DMS153 (cell line): Measurements from ENCODE around the gene XYLB.

Experiments used
- DNase-seq: peaks from one replicate; lab custom pipeline; 2025; lab: John Stamatoyannopoulos, UW

The XYLB gene

GRCh38 chr3:38323060-38323459 lies 23.5 kb upstream of the XYLB start:
- no peak for DNase-seq

DNA sequence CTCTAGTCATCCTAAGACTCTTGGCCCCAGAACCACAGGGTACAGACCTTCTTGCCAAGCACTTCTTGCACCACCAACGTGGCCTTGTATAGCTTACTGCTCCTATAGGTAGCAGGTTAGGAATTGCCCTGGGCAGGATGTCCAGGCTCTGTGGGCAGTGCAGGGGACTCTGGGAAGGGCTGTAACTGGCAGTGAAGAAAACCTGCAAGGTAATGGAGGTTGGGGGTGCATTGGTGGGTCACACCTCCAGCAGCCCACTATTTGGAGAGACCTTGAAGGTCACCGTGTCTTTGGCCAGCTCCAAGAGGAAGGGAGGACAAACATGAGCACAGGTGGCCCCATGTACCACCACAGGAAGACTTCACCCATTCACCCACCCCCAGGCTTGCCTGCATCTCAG lies 21.3 kb upstream of the XYLB start:
- DNase-seq, result no peak

DNA sequence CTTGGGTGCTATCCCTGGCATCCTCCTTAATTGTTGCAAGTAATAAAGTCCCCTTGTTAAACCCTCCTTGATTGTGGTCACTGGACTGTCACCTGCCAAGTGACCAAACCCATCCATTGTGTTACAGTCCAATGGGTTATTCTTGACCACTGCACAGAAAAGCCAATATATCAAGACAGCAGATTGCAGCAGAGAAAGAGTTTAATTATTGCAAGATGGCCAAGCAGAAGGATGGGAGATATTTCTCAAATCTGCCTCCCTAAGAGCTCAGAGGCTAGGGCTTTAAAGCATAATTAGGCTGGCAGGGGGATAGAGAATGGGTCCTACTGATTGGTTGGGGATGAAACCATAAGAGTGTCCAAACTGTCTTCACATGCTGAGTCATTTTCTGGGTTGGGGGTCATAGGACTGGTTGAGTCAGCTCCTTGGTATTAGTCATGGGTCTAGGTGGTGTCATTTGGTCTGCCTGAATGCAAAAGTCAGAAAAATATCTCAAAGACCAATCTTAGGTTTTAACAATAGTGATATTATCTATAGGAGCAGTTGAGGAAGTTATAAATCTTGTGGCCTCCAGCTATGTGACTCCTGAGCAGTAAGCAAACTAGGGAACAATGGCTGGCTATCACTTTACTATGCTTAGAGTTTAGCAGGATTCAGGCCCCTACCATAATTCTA lies 19.1 kb upstream of the XYLB start:
- no peak for DNase-seq

DNA sequence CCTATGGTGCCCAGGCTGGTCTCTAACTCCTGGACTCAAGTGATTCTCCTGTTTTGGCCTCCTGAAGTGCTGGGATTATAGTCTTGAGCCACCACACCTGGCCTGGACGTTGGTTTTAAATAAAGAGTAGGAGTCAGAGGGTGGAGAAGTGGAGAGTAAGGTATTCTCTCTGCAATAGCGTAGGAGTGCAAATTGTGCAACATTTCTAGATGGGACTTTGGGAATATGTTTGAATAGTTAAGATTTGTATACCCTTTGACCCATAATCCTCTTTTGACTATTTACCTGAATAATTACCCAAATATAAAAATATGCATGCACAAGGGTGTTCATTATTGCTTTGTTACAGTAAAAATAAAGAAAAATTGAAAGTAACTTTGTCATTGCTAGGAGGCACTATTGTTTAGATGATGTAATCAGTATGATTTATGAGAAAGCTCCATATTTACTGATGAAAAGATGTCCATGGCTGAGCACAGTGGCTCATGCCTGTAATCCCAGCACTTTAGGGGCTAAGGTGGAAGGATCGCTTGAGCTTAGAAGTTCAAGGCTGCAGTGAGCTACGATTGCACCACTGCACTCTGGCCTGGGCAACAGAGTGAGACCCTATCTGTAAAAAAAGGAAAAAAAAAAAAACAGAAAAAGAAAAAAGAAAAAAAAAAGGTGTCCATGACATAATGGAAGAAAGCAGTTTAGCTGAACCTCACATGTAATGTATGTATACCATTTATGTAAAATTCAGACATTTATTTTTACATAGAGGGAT lies 15.1 kb upstream of the XYLB start:
- no peak for DNase-seq

DNA sequence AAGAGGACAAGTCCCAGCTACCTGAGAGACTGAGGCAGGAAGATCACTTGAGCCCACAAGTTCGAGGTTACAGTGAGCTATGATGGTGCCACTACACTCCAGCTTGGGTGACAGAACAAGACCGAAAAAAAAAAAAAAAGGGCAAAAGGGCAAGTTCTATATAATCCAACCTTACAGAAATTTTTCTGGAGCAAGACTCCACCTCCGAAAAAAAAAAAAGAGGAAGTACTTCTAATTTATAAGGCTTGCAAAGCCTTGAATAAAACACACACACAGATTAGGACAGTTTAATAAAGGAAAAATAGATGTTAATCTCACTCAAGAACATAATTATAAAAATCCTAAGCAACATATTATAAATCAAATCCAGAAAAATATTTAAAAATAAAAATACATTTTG lies 14.4 kb upstream of the XYLB start:
- no peak for DNase-seq

- DNase-seq, result no peak
Observed at GRCh38 chr3:38334142-38335055, 12.2 kb upstream of the XYLB start.

- DNase-seq, result no peak
Observed at GRCh38 chr3:38335263-38335662, 11.3 kb upstream of the XYLB start.

- DNase-seq, result no peak
Observed at GRCh38 chr3:38337703-38338102, 8.9 kb upstream of the XYLB start.

DNA sequence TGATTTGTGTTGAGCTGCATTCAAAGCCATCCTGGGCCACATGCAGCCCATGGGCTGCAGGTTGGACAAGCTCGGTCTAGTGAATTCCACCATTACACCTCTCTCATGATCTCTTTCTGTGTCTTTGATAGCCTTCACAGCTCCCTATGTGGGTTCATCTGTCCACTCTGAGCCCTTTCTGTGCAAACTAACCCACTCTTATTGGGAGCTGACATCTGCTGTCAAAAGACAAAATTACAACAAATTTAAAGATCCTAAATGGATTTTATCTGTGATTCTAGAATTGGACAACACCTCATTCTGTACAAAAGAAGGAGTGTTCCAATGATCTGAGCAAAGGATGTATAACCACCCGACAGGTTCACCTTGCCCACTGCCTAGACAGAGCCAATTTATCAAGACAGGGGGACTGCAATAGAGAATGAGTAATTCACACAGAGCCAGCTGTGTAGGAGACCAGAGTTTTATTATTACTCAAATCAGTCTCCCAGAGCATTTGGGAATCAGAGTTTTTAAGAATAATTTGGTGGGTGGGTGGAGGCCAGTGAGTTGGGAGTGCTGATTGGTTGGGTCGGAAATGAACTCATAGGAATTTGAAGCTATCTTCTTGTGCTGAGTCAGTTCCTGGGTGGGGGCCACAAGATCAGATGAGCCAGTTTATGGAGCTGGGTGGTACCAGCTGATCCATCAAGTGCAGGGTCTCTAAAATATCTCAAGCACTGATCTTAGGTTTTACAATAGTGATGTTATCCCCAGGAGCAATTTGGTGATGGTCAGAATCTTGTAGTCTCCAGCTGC lies 2.6 kb upstream of the XYLB start:
- no peak for DNase-seq

- DNase-seq, result no peak
Observed at GRCh38 chr3:38345879-38346586, 552 bp upstream of the XYLB start.

DNA sequence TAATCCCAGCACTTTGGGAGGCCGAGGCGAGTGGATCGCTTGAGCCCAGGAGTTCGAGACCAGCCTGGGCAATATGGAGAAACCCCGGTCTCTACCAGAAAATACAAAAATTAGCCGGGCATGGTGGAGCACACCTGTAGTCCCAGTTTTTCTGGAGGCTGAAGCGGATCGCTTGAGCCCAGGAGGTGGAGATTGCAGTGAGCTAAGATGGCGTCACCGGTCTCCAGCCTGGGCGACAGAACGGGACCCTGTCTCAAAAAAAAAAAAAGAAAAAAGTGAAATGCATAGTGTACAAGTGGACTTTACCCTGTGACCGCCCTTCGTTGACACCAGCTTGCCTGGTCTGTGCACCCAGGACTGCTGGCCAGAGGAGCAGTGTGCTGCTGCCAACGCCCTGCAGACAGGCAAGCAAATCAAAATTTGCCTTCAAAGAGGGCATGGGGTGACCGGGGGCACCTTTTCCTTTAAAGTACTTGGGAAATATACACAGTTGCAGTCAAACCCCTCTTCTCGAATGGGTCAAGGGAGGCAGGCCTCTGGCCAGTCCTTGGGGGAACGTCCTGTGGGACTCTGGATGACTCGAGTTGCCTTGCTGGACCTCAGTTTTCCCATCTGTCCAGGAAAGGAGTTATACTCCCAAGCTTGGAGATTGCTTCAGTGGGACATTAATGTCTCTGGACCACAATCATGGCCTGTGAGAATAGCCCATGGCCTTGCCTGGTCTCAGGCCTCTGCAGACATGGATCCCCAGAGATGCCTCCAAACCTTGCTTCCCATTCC lies 1.0 kb downstream of the XYLB start:
- DNase-seq, result no peak

- no peak for DNase-seq
Observed at GRCh38 chr3:38348903-38349302, 2.3 kb downstream of the XYLB start.

GRCh38 chr3:38349684-38350359 lies 3.2 kb downstream of the XYLB start:
- DNase-seq, result no peak

DNA sequence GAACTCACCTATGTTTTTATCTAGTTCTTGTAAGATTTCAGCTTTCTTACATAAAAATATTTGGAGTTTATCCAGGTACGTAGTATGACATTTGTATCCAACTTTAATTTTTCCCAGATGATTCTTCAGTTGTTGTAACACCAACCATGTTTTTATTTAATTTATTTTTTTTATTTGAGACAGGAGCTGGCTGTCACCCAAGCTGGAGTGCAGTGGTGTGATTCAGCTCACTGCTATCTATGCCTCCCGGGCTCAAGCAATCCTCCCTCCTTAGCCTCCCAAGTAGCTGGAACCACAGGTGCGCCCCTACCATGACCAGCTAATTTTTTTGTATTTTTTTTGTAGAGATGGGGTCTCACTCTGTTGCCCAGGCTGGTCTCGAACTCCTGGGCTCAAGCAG lies 6.6 kb downstream of the XYLB start:
- no peak for DNase-seq

- no peak for DNase-seq
Observed at GRCh38 chr3:38354588-38355330, 8.2 kb downstream of the XYLB start.

GRCh38 chr3:38359038-38359437 lies 12.5 kb downstream of the XYLB start:
- no peak for DNase-seq

GRCh38 chr3:38360345-38360744 lies 13.8 kb downstream of the XYLB start:
- no peak for DNase-seq

DNA sequence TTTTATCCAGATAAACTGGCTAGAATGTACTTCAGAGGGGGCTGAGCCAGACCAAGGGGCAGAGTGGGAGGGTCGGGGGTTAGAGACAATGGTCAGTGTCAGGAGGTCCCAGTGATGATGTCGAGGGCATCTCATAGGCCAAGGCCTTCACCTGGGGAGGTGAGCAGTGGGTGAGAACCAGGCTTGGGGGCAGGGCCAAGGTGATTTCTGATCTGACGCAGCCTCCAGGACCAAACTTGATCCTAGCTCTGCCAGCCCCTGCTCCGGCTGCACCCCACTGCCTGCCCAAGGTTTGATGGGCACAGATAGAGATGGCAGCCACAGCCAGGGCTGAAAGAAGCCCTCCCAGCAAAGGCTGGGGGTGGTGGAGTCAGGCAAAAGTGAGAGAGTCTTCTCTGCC lies 14.9 kb downstream of the XYLB start:
- no peak for DNase-seq

DNA sequence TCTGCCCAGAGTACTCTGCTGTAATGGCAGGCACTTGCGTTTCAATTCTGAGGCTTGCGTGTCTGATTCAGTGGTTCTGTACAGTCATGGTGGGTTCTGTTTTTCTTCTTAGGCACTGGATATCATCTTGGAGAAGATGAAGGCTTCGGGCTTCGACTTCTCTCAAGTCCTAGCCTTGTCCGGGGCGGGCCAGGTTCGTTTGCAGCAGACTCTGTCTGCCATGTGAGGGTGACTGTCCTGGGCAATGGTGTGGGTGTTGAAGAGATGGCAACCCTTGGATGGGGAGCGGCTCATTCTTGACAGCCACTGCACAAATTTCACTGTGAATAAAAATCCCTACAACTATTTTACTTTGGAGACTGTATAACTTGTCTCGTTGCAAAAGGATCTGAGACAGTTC lies 16.2 kb downstream of the XYLB start:
- DNase-seq, result no peak
